ENCODE measurements around the gene SCARB1. TPM values are rescaled to one million over a fixed set of nuclear protein-coding genes. Genes with fewer than 3 reads are reported as not detected.

Gene SCARB1
- total RNA-seq, 4 donors from 2014 or later: 8.3 to 24.1 (median 13.0) TPM

DNA sequence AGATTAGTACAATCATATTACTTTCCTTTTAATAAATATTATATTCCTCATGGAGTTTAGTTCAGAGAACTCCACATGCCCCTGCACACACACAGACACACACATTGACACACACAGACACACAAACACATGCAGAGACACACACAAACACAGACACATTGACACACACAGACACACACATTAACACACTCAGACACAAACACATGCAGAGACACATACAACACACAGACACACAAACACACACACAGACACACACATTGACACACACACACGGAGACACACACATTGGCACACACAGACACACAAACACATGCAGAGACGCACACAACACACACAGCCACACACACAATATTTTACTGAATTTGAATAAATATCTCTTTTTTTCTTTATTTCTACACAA lies 12.5 kb upstream of the SCARB1 start:
- DNase-seq (ENCODE audit: extremely low spot score): no peak
- 97% methylated on average over 2 of the region's 2 CpGs for WGBS
- H3K36me3 ChIP-seq: no peaks in the 10 kb centered on the region
- H3K9me3 ChIP-seq: no peaks in the 10 kb centered on the region
- H3K4me1 ChIP-seq: no peaks in the 10 kb centered on the region
- TF ChIP-seq, protein P1, sequence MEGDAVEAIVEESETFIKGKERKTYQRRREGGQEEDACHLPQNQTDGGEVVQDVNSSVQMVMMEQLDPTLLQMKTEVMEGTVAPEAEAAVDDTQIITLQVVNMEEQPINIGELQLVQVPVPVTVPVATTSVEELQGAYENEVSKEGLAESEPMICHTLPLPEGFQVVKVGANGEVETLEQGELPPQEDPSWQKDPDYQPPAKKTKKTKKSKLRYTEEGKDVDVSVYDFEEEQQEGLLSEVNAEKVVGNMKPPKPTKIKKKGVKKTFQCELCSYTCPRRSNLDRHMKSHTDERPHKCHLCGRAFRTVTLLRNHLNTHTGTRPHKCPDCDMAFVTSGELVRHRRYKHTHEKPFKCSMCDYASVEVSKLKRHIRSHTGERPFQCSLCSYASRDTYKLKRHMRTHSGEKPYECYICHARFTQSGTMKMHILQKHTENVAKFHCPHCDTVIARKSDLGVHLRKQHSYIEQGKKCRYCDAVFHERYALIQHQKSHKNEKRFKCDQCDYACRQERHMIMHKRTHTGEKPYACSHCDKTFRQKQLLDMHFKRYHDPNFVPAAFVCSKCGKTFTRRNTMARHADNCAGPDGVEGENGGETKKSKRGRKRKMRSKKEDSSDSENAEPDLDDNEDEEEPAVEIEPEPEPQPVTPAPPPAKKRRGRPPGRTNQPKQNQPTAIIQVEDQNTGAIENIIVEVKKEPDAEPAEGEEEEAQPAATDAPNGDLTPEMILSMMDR (IDR thresholded peaks at IDR 0.05): no peak
- TF ChIP-seq POLR2AphosphoS5 (IDR thresholded peaks at IDR 0.05): no peak
- no peak for TF ChIP-seq POLR2A (IDR thresholded peaks at IDR 0.05; ENCODE audit: low read depth)
- TF ChIP-seq EP300 (IDR thresholded peaks at IDR 0.05): no peak
- H3K4me3 ChIP-seq: no peak overlapping the region
- H3K27ac ChIP-seq (replicated peaks in 1 of 4): no peak overlapping the region
- intact Hi-C loops (cut with DNase I): no loop called here
- no peaks in the 10 kb centered on the region for H3K27me3 ChIP-seq

DNA sequence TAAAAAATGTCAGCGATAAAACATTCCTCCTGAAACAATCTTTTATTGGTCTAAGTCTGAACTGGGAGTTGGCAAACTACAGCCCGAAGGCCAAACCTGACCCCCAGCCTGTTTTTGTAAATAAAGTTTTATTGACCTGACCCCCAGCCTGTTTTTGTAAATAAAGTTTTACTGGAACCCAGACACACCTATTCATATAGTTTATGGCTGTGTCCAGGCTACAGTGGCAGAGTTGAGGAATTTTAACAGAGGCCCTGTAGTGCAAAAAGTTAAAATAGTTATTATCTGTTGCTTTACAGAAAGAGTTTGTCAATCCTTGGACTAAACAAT lies 12.1 kb upstream of the SCARB1 start:
- TF ChIP-seq EP300 (IDR thresholded peaks at IDR 0.05) (no peak), POLR2AphosphoS5 (IDR thresholded peaks at IDR 0.05) (no peak), POLR2A (IDR thresholded peaks at IDR 0.05; ENCODE audit: low read depth) (no peak)
- TF ChIP-seq, protein P1 (IDR thresholded peaks at IDR 0.05): no peak
- DNase-seq (ENCODE audit: extremely low spot score): no peak
- Histone ChIP-seq H3K27ac (replicated peaks in 1 of 4) (no peak overlapping the region), H3K9me3 (no peaks in the 10 kb centered on the region), H3K4me3 (no peak overlapping the region), H3K27me3 (no peaks in the 10 kb centered on the region), H3K36me3 (no peaks in the 10 kb centered on the region), H3K4me1 (no peaks in the 10 kb centered on the region)
- WGBS: 91% methylated on average over 2 of the region's 2 CpGs
- intact Hi-C loops (cut with DNase I): no loop called here

DNA sequence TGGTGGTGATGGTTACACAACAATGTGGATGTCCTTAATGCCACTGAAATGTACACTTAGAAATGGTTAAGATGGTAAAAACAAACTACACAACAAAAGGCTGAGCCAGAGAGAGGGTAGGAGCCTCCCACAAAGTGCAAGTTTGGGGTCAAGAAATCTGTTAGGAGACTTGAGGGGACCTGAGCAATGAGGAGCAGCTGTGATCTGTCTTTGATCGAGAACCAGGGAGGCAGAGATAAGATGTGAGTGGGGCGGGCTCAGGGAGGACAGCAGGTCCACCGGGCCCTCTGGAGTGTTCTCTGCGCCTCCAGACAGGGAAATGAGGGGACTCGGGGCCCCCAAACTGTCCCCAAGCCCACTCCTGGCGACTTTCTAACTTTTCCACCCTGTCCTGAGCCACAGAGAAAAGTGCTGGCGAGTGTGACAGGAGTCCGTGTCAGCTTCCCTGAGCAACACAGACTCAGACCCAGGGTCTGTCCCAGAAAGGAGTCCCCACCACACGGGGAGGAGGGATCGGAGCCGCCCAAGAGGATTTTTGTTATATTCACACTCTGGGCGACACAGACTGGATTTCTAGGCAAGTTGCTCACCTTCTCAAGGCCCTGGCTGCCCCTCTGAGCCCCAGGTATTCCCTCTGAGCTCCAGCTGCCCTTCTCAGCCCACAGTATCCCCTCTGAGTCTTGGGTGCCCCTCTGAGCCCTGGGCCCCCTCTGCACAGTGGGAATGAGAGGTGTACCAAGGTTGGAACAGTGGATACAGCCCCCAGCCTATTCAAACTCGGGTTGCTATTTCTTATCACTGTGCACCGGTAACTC lies 11.5 kb upstream of the SCARB1 start:
- 86% methylated on average over 7 of the region's 14 CpGs for WGBS
- no peaks in the 10 kb centered on the region for H3K27me3 ChIP-seq
- H3K4me3 ChIP-seq: no peak overlapping the region
- H3K9me3 ChIP-seq: no peaks in the 10 kb centered on the region
- H3K4me1 ChIP-seq: no peaks in the 10 kb centered on the region
- H3K36me3 ChIP-seq: no peaks in the 10 kb centered on the region
- intact Hi-C loops (cut with DNase I): no loop called here
- no peak for DNase-seq (ENCODE audit: extremely low spot score)
- TF ChIP-seq, protein P1 (IDR thresholded peaks at IDR 0.05): no peak
- no peak for TF ChIP-seq EP300 (IDR thresholded peaks at IDR 0.05)
- TF ChIP-seq POLR2A (IDR thresholded peaks at IDR 0.05; ENCODE audit: low read depth): no peak
- no peak for TF ChIP-seq POLR2AphosphoS5 (IDR thresholded peaks at IDR 0.05)
- H3K27ac ChIP-seq (replicated peaks in 1 of 4): no peak overlapping the region

DNA sequence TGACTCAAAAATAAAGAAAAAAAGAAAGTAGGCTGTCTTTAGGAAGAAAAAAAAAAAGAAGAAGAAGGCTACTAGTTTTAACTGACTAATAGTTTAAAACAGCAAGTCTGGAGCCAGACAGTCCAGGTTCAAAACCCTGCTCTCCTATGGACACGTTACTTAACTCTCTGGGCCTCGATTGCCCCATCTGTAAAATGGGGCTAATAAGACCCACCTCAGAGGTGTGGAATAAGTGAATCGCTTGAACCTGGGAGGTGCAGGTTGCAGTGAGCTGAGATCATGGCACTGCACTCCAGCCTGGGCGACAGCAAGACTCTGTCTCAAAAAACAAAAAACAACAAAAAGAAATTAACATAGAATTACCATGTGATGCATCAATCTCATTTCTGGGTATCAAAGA lies 10.5 kb upstream of the SCARB1 start:
- 88% methylated on average over 4 of the region's 4 CpGs for WGBS
- Histone ChIP-seq H3K27ac (replicated peaks in 1 of 4) (no peak overlapping the region), H3K36me3 (no peaks in the 10 kb centered on the region), H3K4me3 (no peak overlapping the region), H3K4me1 (no peaks in the 10 kb centered on the region), H3K9me3 (no peaks in the 10 kb centered on the region), H3K27me3 (no peaks in the 10 kb centered on the region)
- no peak for DNase-seq (ENCODE audit: extremely low spot score)
- intact Hi-C loops (cut with DNase I): no loop called here
- TF ChIP-seq POLR2A (IDR thresholded peaks at IDR 0.05; ENCODE audit: low read depth): no peak
- TF ChIP-seq, protein P1 (IDR thresholded peaks at IDR 0.05): no peak
- no peak for TF ChIP-seq EP300 (IDR thresholded peaks at IDR 0.05)
- no peak for TF ChIP-seq POLR2AphosphoS5 (IDR thresholded peaks at IDR 0.05)

All from esophagus muscularis mucosa (tissue), 4 donors.